OCI-LY7 (cell line): Measurements from ENCODE around the gene PHF20. TPM values are rescaled to one million over a fixed set of nuclear protein-coding genes. Genes with fewer than 3 reads are reported as not detected.

ENCODE experiments used
- BruUV-seq: library from RNA; stranded (reverse); fragments of 400-500 nt; replicated peaks from 2 replicates; lab custom pipeline; 2021; lab: Mats Ljungman, UMichigan
- CTCF ChIA-PET: fragments of 300-600 bp; sonication (Branson Sonifier 250); formaldehyde crosslinking; loops from one replicate; lab custom pipeline; 2022; ENCODE audit warnings: antibody characterized with exemption; ENCODE audit not compliant: unreplicated experiment; lab: Charles Lee
- POLR2A ChIA-PET: fragments of 300-600 bp; sonication (Branson Sonifier 250); formaldehyde crosslinking; loops from one replicate; lab custom pipeline; 2022; ENCODE audit warnings: antibody characterized with exemption; lab: Charles Lee
- DNase-seq: peaks from one replicate; pipeline ENCODE4 v3.0.0-alpha.2; 2015; ENCODE audit warnings: low spot score
- H2AFZ ChIP-seq: fragments of 200-600 bp; sonication (generic), shearing (Covaris generic); 2 replicates; pipeline ENCODE4 v1.6.1; 2014; ENCODE audit warnings: mild to moderate bottlenecking, antibody characterized with exemption, low read length, moderate library complexity
- H3K27ac ChIP-seq: fragments of 200-600 bp; sonication (generic); 2 replicates; pipeline ENCODE4 v1.5.1; 2014; ENCODE audit warnings: mixed run types, low read depth, mild to moderate bottlenecking, moderate library complexity, low read length, inconsistent platforms; ENCODE audit not compliant: poor library complexity, severe bottlenecking
- H3K36me3 ChIP-seq: fragments of 200-600 bp; sonication (generic); 2 replicates; pipeline ENCODE4 v1.6.1; 2014; ENCODE audit warnings: mild to moderate bottlenecking, antibody characterized with exemption, low read length, moderate library complexity, mixed read lengths; ENCODE audit not compliant: insufficient read depth
- H3K4me1 ChIP-seq: fragments of 200-600 bp; sonication (generic); 2 replicates; pipeline ENCODE4 v1.5.1; 2014; ENCODE audit warnings: mild to moderate bottlenecking, low read length; ENCODE audit not compliant: insufficient read depth, poor library complexity, severe bottlenecking
- H3K4me2 ChIP-seq: fragments of 200-600 bp; sonication (generic); 2 replicates; pipeline ENCODE4 v1.6.1; 2014; ENCODE audit warnings: mild to moderate bottlenecking, low read length
- H3K4me3 ChIP-seq: fragments of 200-600 bp; sonication (generic); 2 replicates; pipeline ENCODE4 v1.5.1; 2014; ENCODE audit warnings: mild to moderate bottlenecking, low read depth, low read length; ENCODE audit not compliant: poor library complexity, severe bottlenecking
- H3K79me2 ChIP-seq: fragments of 200-600 bp; sonication (generic); 2 replicates; pipeline ENCODE4 v1.6.1; 2016; ENCODE audit warnings: low read depth, mild to moderate bottlenecking, low read length, moderate library complexity, mixed read lengths; ENCODE audit not compliant: insufficient read depth
- H3K9me2 ChIP-seq: fragments of 200-600 bp; sonication (generic); 2 replicates; pipeline ENCODE4 v1.6.1; 2016; ENCODE audit warnings: mild to moderate bottlenecking, low read length, mixed read lengths; ENCODE audit not compliant: insufficient read depth
- H3K9me3 ChIP-seq: fragments of 200-600 bp; sonication (generic); 2 replicates; pipeline ENCODE4 v1.6.1; 2014; ENCODE audit warnings: mild to moderate bottlenecking, mixed run types, low read length, mixed read lengths
- H4K20me1 ChIP-seq: fragments of 200-600 bp; sonication (generic); 2 replicates; pipeline ENCODE4 v1.6.1; 2014; ENCODE audit warnings: mild to moderate bottlenecking, antibody characterized with exemption, low read length, moderate library complexity, mixed read lengths; ENCODE audit not compliant: insufficient read depth
- EZH2phosphoT487 ChIP-seq: fragments of 200-600 bp; sonication (generic); IDR thresholded peaks from 2 replicates; pipeline ENCODE4 v1.6.1; 2018; ENCODE audit warnings: low read depth, borderline replicate concordance, mild to moderate bottlenecking, mixed run types, antibody characterized with exemption, low read length, moderate library complexity, mixed read lengths
- intact Hi-C: fragments of 100-400 bp; cut with micrococcal nuclease; formaldehyde crosslinking; loops from one replicate; pipeline ENCODE4 v1.10.0; 2022; ENCODE audit not compliant: unreplicated experiment
- total RNA-seq, 2 experiments: library from RNA; depleted of rRNA in 1 of 2; stranded (reverse); fragments of >200 nt in 1 of 2; shearing (Covaris generic) in 1 of 2; gene quantifications; 2 replicates each; pipeline ENCODE4 v1.2.3, GENCODE V29; 2014 to 2022
- TF ChIP-seq, protein P1 (sequence below): fragments of 200-600 bp; sonication (generic); conservative IDR thresholded peaks from 2 replicates; pipeline ENCODE4 v1.5.1; 2014; ENCODE audit warnings: mild to moderate bottlenecking, antibody characterized with exemption, low read length, moderate library complexity, mixed read lengths

Gene PHF20
- total RNA-seq, 2 experiments from 2014 or later, result 37.9 to 47.8 TPM

DNA sequence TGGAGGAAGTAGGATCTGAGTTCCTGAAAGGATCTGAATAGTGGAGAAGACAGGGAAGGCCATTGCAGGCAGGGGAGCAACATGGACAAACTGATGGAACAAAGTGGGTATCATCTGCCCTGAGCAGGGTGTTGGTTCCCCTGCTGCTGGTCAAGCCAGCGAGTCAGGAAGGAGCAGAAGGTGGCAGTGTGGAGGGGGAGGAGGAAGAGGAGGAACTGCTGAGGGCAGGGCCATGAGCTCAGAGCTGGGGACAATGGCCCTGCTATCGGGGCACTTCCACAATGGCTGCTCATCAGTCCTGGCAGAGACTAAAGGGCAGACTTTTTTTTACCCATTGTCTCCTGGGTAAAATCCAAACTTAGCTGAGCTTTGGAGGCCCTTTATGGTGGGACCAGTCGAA, 210.2 kb downstream of the PHF20 start:
- no peaks in the 10 kb centered on the region for H4K20me1 ChIP-seq
- peaks cover 27% of the 10 kb centered on the region for H3K4me1 ChIP-seq
- BruUV-seq, result no TSS peak
- ChIA-PET POLR2A (interaction anchor here (1.4 kb wide), 1 partner anchor 27 kb away, joined by 3 read pairs; the partner anchor contains the start of gene SCAND1), CTCF (interaction anchor here (1.0 kb wide), 1 partner anchor 162 kb away, joined by 5 read pairs; no protein-coding TSS in a partner anchor)
- H3K36me3 ChIP-seq, result no peaks in the 10 kb centered on the region
- no peak overlapping the region for H3K4me2 ChIP-seq
- no peak overlapping the region for H3K4me3 ChIP-seq
- TF ChIP-seq, protein P1, sequence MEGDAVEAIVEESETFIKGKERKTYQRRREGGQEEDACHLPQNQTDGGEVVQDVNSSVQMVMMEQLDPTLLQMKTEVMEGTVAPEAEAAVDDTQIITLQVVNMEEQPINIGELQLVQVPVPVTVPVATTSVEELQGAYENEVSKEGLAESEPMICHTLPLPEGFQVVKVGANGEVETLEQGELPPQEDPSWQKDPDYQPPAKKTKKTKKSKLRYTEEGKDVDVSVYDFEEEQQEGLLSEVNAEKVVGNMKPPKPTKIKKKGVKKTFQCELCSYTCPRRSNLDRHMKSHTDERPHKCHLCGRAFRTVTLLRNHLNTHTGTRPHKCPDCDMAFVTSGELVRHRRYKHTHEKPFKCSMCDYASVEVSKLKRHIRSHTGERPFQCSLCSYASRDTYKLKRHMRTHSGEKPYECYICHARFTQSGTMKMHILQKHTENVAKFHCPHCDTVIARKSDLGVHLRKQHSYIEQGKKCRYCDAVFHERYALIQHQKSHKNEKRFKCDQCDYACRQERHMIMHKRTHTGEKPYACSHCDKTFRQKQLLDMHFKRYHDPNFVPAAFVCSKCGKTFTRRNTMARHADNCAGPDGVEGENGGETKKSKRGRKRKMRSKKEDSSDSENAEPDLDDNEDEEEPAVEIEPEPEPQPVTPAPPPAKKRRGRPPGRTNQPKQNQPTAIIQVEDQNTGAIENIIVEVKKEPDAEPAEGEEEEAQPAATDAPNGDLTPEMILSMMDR, result no peak
- no peak for TF ChIP-seq EZH2phosphoT487
- H3K9me3 ChIP-seq, result no peaks in the 10 kb centered on the region
- H3K79me2 ChIP-seq, result no peaks in the 10 kb centered on the region
- H2AFZ ChIP-seq, result peak overlapping the region; percentile 28; the same call in 1 of the 2 replicates
- no peak overlapping the region for H3K27ac ChIP-seq
- H3K9me2 ChIP-seq, result no peaks in the 10 kb centered on the region
- peak; percentile 19 for DNase-seq
- intact Hi-C loops, result no loop called here

DNA sequence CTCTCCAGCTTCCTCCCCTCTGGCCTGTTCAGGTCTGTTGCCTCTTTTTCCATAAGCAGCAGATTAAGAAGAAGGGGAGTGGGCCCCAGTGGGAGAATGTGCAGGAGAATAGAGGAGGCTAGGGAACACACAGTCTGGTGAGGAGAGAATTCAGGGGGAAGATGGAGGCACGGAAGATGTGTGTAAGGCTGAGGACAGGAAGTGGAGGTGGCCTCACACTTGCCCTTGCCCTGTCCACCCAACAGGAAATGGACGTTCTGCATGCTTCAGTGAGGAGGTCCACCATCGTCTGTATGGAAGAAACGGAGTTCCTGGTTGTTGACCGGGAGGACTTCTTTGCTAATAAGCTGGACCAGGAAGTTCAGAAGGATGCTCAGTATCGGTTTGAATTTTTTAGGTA, 212.6 kb downstream of the PHF20 start:
- no TSS peak for BruUV-seq
- POLR2A ChIA-PET, result interaction anchor here (0.7 to 1.0 kb wide), 2 partner anchors 156 to 762 kb away, joined by 3 to 4 read pairs; no protein-coding TSS in a partner anchor
- no peak for TF ChIP-seq EZH2phosphoT487
- TF ChIP-seq, protein P1, result no peak
- H2AFZ ChIP-seq, result peak overlapping the region; percentile 56
- no peak overlapping the region for H3K4me2 ChIP-seq
- no peaks in the 10 kb centered on the region for H3K9me2 ChIP-seq
- intact Hi-C loops, result no loop called here
- CTCF ChIA-PET, result no interaction called here
- no peaks in the 10 kb centered on the region for H3K79me2 ChIP-seq
- H3K4me3 ChIP-seq, result no peak overlapping the region
- no peaks in the 10 kb centered on the region for H3K9me3 ChIP-seq
- H3K36me3 ChIP-seq, result no peaks in the 10 kb centered on the region
- no peak for DNase-seq
- H4K20me1 ChIP-seq, result no peaks in the 10 kb centered on the region
- peaks cover 9% of the 10 kb centered on the region for H3K4me1 ChIP-seq
- H3K27ac ChIP-seq, result no peak overlapping the region

- no peak for TF ChIP-seq EZH2phosphoT487
- TF ChIP-seq, protein P1, result no peak
- no peak overlapping the region for H3K4me2 ChIP-seq
- no peaks in the 10 kb centered on the region for H4K20me1 ChIP-seq
- H3K27ac ChIP-seq, result no peak overlapping the region
- intact Hi-C loops, result no loop called here
- no peak for DNase-seq
- H3K9me3 ChIP-seq, result no peaks in the 10 kb centered on the region
- H3K36me3 ChIP-seq, result no peaks in the 10 kb centered on the region
- H3K79me2 ChIP-seq, result no peaks in the 10 kb centered on the region
- no TSS peak for BruUV-seq
- peaks cover 9% of the 10 kb centered on the region for H3K4me1 ChIP-seq
- CTCF ChIA-PET, result no interaction called here
- no peak overlapping the region for H2AFZ ChIP-seq
- POLR2A ChIA-PET, result interaction anchor here (0.6 to 0.7 kb wide), 2 partner anchors 34 to 67 kb away, joined by 3 read pairs; no protein-coding TSS in a partner anchor
- no peak overlapping the region for H3K4me3 ChIP-seq
- H3K9me2 ChIP-seq, result no peaks in the 10 kb centered on the region
Measured at GRCh38 chr20:35985806-35986205, 214.0 kb downstream of the PHF20 start.
